Cortex of kidney (tissue), 1 donor: ENCODE data around the gene MEI1.
"Not testable (repeated sequence)": the region's sequence is repeated elsewhere in the genome, so short reads cannot be mapped to it uniquely, and the experiment has no call there.

Source experiments
- DNase-seq: peaks from one replicate; lab custom pipeline; 2025; lab: John Stamatoyannopoulos, UW

The MEI1 gene, protein sequence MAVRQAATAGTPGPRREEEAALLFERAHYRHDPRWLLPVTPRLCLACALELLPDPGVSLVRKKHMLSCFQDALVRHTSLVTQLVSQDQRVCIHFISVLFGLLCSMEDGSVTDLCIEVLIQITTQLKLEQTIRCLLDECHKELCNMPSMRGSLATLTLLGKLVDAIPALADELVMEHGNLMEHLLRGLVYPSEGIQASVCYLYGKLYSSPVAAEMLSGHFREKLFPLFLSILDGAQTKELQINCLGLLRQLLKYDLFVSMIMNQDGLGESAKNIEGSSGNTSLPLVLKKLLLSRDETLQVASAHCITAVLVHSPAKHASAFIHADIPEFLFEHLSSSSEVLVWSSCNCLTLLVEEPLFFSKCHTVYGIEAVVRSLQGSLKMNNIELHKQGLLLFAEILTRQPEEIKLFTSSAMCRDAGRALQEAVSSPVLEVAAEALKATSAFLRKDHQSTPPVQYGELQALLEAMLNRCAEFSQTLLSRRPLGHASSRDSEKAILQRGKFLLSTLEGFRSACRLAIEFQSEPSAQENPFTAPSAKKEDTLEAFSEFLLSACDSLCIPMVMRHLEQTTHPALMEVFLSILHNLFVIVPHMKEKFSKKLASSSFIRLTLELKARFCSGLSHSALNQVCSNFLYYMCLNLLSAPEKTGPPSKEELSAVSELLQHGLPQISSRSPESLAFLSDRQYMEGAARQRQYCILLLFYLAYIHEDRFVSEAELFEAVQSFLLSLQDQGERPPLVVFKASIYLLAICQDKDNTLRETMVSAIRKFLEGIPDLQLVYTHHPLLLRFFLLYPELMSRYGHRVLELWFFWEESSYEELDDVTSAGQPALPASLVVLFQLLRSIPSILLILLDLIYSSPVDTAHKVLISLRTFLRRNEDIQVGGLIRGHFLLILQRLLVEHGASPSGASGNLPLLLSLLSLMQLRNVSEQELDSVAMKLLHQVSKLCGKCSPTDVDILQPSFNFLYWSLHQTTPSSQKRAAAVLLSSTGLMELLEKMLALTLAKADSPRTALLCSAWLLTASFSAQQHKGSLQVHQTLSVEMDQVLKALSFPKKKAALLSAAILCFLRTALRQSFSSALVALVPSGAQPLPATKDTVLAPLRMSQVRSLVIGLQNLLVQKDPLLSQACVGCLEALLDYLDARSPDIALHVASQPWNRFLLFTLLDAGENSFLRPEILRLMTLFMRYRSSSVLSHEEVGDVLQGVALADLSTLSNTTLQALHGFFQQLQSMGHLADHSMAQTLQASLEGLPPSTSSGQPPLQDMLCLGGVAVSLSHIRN

DNA sequence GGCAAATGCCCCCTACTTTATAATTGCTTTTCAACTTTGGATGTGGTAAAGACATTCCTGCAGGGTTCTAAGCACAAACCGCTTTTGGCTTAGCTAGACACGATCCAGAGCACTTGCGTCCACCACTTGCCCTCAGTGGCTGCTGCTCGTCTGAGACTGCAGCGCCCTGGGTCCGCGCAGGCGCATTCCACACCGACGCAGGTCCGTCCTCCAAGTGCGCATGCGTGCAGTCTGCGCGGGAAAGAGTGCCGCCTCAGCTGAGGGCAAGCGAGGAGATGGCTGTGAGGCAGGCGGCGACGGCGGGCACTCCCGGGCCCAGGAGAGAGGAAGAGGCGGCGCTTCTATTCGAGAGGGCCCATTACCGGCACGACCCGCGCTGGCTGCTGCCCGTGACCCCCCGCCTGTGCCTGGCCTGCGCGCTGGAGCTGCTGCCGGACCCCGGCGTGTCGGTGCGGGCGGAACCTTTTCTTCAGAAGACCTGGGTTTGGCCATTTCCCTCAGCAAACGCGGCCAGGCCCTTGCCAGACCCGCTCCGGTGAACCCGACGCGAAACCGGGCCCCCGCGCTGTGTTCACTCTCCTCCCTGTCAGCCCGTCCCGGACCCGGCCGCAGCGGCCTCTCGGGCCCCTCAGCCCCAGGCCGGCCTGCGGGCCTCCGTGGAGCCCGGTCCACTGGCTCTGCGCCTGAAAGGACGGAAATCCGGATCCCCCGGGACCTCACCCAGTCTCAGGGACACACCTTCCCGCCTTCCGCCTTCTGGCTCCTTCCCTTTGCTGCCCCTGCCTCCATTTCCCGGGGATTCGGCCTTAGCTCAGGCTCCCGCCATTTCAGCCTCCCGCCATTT, at the start of gene MEI1:
MEI1 (plus strand) TSS at position 240 of the 844 bp plus-strand sequence; CDS start at position 276, 36 bp downstream.
- no peak for DNase-seq

DNA sequence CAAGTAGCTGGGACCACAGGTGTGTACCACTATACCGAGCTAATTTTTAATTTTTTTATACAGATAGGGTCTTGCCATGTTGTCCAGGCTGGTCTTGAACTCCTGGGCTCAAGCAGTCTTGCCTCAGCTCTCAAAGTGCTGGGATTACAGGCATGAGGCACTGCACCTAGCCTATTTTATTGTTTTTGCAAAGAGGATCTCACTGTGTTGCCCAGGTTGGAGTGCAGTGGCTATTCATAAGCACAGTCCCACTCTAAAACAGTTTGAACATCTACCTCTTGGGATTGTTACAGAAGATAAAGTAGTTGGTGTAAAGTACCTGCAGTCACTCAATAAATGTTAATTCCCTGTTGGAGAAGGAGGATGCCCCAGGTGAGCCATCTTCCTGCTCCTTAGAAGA, 49.1 kb upstream of the MEI1 start:
- DNase-seq, result no peak

DNA sequence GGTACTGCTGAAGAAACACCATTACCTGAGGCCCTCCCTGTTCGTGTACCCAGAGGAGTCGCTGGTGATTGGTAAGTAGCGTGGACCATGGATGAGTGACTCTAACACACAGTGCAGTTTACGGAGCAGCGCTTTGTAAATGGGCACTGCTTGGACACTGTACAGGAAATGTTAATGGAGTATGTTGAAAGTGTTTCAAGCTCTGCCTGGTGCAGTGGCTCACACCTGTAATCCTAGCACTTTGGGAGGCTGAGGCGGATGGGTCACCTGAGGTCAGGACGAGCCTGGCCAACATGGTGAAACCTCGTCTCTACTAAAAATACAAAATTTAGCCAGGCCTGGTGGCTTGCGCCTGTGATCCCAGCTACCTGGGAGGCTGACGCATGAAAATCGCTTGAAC, 48.5 kb upstream of the MEI1 start:
- DNase-seq, result no peak

DNA sequence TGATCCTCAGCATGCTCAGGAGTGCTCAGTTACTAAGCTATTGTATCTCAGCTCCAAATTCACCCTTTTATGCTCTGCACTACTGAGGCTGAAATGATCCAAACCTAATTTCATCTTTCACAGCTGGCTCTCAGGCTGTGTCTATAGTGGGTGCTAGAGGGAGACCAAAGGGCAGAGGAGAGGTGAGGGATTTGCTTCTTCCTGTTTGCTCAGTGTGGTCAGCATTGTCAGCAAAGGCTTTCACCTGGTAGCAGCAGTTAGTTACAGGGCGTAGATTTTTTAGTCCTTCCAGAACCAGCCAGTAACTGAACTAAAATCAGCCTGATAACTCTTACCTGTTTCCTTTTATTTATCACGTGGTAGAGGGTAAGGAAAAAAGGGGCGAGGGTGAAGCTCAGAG, 45.0 kb upstream of the MEI1 start:
- DNase-seq, result no peak

DNA sequence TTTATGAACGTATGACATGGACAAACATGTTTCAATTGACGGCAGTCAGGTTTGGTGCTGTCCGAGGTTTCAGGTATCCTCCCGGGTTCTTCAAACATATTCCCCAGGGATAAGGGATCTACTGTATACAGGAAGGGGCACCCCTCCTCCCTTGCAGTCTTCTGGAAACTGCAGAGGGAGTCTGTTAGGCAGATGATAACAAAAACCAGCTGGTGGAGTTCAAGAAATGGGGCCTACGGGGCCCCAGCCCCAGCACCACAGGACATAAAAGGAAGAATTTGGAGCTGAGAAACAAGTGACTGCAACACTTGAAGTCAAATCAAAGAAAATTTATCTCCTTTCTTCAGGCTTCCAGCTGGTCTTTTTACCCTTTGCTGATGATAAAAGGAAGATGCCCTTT, 42.7 kb upstream of the MEI1 start:
- DNase-seq, result no peak

DNA sequence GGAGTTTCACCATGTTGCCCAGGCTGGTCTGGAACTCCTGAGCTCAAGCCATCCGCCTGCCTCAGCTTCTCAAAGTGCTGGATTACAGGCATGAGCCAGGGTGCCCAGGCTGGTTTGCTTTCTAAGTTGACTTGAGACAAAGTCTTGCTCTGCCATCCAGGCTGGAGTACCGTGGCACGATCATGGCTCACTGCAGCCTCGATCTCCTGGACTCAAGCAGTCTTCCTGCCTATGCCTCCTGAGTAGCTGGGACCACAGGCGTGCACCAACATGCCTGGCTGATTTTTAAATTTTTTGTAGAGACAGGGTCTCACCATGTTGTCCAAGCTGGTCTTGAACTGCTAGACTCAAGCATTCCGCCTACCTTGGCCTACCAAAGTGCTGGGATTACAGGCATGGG, 41.6 kb upstream of the MEI1 start:
- DNase-seq, result no peak

DNA sequence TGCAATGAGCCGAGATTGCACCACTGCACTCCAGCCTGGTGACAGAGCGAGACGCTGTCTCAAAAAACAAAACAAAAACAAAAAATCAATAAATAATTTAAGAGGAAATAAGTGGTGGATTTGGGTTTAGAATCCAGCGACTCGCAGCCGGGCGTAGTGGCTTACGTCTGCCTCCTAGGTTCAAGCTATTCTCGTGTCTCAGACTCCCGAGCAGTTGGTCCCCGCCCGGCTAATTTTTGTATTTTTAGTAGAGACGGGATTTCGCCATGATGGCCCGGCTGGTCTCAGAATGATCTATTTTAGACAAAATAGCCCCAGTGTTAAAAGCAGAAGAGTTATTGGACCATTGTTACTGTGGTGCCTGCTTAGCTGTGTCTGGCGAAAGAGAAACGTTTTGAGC, 40.4 kb upstream of the MEI1 start:
- DNase-seq, result no peak

DNA sequence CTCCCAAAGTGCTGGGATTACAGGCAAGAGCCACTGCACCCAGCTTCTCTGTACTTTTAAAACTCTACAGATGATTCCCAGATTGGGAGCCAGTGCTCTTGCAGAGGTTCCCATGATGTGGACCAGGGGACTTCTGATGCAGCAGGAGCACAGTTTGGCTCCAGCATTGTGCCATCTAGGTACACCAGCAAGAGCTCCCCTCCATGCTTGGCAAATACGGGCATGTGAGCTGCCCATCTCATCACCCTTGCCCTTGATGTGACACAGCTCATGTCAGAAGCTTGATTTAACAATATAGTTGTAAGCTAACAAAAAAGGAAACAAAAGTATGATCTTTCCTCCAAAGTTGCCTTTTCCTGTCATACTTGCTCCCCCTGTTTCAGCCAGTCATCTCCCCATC, 39.4 kb upstream of the MEI1 start:
- DNase-seq, result no peak

DNA sequence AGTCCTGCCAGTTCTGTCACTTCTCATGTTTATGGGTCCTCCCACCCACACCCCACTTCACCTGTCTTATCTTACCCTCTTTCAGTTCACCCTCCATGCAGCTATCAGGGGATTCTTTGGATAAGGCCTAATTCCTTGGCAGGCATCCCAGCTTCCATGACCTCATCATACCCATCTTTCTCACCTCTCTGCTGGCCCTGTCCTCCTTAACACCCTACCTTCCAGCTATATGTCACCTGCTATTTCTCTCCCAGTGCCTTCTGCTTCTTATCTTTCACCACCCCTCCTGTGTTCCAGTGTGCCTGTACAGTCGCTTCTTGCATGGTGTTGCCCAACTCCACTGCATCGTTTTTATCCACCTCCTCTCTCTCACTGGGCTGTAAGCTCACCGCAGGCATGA, 38.9 kb upstream of the MEI1 start:
- no peak for DNase-seq

DNA sequence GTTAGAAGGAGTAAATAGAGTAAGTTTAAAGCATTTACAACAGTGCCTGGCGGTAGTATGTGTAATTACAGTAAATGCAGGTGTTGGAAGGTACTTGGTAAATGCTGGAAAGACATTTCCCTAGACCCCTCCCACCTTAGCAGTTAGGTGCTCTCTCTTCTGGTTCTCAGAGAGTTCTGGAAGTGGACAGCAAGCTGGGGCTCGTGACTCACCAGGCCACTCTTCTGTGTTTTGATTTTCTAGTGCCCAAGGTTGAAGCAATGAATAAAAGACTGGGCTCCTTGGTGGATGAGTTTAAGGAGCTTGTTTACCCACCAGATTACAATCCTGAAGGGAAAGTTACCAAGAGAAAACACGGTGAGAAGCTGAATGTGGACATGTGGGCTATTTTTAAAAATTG, 38.2 kb upstream of the MEI1 start:
- no peak for DNase-seq

DNA sequence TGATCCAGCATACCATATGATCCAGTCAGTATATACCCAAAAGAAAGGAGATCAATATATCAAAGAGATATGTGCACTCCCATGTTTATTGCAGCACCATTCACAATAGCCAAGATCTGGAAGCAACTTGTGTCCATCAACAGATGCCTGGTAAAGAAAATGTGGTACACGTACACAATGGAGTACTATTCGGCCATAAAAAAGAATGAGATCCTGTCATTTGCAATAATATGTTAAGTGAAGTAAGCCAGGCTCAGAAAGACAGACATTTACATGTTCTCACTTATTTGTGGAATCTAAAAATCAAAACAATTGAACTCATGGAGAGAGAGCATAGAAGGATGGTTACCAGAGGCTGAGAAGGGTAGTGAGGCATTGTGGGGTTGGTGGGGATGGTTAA, 37.6 kb upstream of the MEI1 start:
- DNase-seq, result no peak

DNA sequence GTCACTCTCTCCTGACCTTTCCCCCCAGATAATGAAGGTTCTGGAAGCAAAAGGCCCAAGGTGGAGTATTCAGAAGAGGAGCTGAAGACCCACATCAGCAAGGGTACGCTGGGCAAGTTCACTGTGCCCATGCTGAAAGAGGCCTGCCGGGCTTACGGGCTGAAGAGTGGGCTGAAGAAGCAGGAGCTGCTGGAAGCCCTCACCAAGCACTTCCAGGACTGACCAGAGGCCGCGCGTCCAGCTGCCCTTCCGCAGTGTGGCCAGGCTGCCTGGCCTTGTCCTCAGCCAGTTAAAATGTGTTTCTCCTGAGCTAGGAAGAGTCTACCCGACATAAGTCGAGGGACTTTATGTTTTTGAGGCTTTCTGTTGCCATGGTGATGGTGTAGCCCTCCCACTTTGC, 35.7 kb upstream of the MEI1 start:
- not testable (repeated sequence) for DNase-seq

DNA sequence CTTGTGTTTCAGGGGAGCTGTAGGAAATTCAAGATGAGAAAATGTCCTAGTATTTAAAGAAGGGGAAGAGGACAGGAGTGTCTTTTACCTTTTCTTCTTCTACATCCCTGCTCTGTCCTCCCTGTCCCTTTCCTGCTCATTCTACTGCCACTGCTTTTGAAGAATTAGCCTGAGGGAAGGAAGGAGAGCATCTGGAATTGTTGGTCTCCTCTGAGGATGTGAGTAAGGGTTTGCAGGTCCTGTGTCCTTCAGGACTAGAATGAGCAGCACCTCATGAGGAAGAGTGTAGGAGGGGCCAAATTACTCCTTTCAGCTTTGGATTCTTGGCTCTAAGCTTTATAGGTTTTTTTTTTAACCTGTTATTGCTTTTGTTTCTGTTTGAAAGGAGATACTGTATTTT, 34.8 kb upstream of the MEI1 start:
- DNase-seq, result no peak

DNA sequence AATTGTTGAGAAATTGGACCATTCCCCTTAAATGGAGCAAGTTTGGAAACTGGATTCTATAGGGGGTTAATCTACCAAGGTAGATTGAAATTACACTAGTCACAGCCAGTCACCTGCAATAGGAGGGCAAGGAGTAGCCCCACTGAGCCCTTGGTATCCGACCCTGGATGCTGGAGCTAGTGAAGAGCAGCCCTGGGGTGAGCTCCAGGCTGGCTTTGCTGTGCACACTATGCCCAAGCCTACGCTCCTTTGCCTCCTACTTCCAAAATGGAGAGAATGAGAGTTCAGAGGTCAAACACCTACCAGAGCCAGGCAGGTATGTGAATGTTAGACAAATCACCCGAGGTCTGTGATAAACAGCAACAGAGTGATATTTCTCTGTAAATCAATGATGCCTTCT, 34.4 kb upstream of the MEI1 start:
- no peak for DNase-seq

DNA sequence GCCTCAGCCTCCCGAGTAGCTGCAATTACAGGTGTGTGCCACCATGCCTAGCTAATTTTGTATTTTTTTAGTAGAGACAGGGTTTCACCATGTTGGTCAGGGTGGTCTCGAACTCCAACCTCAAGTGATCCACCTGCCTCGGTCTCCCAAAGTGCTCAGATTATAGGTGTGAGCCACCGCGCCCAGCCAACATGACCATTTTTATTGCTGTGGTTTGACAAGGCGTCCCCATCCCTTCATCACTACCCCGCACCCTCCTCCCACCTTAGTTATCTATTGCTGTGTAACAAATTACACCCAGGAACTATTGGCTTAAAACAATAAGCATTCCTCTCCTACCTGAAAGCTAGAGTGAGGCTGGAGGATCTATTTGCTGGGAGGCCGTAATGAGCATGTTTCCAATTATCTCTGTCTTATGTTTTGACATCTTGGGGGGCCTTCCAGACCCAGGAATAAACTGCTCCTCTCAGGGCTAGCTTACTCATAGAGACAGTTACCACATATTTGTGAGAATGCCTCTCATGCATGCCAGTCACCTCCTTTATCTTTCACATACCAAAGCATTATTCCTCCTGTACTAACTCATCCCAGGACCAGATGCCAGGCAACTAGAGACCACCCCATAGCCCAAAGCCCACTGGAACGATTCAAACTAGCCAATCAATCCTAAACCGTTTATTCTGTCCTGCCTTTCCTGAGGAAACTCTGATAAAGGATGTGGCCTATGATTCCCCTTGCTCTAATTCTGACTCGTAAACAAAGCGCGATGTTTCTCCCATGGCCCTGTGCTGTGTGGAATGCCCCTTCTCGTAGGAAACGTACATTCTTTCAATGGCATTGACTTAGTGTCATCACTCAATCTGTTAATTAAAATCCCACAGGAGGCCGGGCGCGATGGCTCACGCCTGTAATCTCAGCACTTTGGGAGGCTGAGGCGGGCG, 30.1 kb upstream of the MEI1 start:
- no peak for DNase-seq

DNA sequence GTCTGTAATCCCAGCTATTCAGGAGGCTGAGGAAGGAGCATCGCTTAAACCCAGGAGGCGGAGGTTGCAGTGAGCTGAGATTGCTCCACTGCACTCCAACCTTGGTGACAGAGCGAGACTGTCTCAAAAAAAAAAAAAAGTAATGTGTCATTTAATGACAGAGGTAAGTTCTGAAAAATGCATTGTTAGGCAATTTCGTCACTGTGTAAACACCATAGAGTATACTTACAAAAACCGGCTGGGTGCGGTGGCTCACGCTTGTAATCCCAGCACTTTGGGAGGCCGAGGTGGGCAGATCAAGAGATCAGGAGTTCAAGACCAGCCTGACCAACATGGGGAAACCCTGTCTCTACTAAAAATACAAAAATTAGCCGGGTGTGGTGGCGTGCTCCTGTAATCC, 27.2 kb upstream of the MEI1 start:
- not testable (repeated sequence) for DNase-seq

DNA sequence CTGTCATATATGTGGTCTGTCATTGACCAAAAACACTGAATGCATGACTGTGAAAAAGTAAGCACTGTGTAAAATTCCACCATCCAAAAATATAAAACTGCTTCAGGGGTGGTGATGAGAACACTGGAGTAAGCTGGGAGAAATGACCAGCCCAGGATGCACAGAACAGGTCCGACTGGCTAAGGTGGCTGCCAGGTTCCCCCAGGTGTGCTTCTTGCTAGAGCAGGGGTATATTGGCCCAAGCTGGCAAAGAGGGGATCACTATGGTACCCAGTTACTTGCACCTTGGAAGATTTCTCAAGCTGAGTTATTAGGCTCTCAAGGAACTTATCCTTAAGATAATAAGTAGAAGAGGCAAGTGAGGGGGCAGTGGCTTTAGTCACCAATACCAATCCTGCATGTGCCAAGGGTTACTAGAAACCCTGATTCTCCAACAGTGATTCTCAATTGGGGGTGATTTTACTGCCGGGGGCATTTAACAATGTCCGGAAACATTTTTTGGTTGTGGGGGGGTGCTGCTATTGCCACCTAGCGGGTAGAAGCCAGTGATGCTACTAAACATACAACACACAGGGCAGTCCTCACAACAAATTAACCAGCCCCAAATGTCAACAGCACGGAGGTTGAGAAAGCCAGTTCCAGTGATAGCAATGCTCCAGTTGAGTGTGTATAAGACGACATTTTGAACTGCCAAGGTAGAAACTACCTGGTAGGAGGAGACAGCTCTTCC, 26.4 kb upstream of the MEI1 start:
- DNase-seq, result no peak

DNA sequence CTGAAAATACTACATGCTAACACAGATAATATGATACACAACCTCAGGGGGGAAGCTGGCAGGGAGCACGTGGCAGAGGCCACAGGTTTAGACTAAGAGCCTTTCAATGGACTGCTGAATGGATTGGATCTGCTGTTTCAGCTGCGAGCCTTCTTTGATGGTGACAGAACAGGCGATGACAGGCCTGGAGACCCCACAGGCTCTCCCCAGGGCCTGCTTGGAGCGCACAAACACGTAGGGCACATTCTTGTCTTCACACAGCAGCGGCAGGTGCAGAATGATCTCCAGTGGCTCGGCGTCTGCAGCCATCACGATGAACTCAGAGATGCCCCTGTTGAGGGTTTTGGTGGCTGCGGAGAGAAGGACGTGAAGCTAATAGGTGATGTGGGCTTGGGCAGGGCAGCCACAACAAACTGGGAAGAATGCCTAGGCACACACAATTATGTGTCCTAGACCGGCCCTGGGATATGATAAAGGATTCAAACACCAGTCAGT, 24.4 kb upstream of the MEI1 start:
- DNase-seq, result no peak

DNA sequence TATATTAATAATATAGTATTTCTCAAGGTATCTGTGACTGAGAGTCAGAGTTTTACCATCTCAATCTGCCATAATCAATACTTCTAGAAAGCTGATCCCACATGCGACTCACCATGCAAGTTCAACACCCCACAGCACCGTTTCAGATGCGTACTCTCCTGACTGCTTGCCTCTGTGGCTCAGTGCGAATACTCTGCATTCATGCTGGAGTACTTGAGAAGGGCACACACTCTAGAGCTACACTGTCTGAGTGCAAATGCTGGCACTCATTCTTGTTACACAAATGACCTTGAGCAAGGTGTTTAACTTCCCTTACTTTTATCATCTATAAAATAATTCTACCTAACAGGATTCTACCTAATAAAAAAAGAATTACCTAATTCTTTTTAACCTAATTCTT, 23.2 kb upstream of the MEI1 start:
- DNase-seq, result no peak

DNA sequence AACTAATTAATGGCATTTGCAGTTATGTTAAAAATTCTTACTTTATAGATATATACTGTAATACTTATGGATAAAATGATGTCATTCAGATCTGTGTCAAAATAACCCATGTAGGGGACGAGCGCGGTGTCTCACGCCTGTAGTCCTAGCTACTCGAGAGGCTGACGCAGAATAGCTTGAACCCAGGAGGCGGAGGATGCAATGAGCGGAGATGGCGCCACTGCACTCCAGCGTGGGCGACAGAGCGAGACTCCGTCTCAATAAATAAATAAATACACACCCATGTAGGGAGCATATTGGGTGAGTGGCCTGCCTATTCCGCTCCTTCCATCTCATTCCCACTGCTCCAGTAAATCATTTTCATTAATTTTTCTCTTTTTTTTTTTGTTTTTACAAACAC, 17.7 kb upstream of the MEI1 start:
- DNase-seq, result no peak
